ENCODE results near the gene EI24. TPM values are rescaled to one million over a fixed set of nuclear protein-coding genes. Genes with fewer than 3 reads are reported as not detected.

Gene EI24
- total and polyA plus RNA-seq, 2 experiments from 2014 or later, result 132 to 174 TPM

DNA sequence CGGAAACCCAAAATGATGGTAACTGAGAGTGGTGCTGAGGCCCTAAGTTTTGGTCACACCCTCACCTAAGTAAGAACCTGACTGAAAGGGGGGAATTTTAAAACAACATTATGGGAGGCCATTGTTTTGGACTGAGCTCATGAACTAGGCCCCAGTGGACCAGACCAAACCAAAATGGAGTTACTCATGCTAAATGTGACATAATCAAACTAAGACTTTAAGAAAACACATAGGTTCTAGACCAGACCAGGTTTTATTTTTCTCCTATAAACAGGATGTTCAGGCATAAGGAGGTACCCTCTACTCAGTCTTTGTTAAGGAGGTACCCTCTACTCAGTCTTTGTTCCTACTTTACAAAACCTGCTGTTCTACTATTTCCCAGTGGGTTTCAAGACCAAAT lies 7.4 kb upstream of the EI24 start:
- no peak overlapping the region for H3K4me3 ChIP-seq
- peaks cover 11% of the 10 kb centered on the region for H3K9me2 ChIP-seq (ENCODE audit: insufficient read depth)
- H3K27me3 ChIP-seq (ENCODE audit: insufficient read depth), result no peaks in the 10 kb centered on the region
- no peaks in the 10 kb centered on the region; the same call in 1 of the 2 replicates for H3K36me3 ChIP-seq (ENCODE audit: insufficient read depth)
- peaks cover 14% of the 10 kb centered on the region for H3K9me3 Mint-ChIP-seq
- H3K27me3 Mint-ChIP-seq (ENCODE audit: insufficient read depth, low read depth, poor library complexity), result no peaks in the 10 kb centered on the region
- no peaks in the 10 kb centered on the region for H4K20me1 ChIP-seq (replicated peaks; ENCODE audit: insufficient read depth)
- no peak for ATAC-seq
- H3K27ac Mint-ChIP-seq, result no peak overlapping the region
- H3K4me1 ChIP-seq (ENCODE audit: insufficient read depth), result no peaks in the 10 kb centered on the region
- H3F3A ChIP-seq (replicated peaks; ENCODE audit: low read depth), result no peaks in the 10 kb centered on the region
- no peak overlapping the region for H3K4me2 ChIP-seq
- no peaks in the 10 kb centered on the region for H3K4me1 Mint-ChIP-seq
- TF ChIP-seq JUNB (IDR thresholded peaks at IDR 0.05; ENCODE audit: unreplicated experiment) (no peak), STAT1 (IDR thresholded peaks at IDR 0.05; ENCODE audit: unreplicated experiment) (no peak), POLR2AphosphoS5 (IDR thresholded peaks at IDR 0.05; ENCODE audit: low read depth) (no peak), CREB1 (CRISPR knock-in tag; IDR thresholded peaks at IDR 0.05; ENCODE audit: low read depth) (no peak), EZH2 (IDR thresholded peaks at IDR 0.05; ENCODE audit: low read depth, unreplicated experiment) (no peak)
- TF ChIP-seq, protein P1, sequence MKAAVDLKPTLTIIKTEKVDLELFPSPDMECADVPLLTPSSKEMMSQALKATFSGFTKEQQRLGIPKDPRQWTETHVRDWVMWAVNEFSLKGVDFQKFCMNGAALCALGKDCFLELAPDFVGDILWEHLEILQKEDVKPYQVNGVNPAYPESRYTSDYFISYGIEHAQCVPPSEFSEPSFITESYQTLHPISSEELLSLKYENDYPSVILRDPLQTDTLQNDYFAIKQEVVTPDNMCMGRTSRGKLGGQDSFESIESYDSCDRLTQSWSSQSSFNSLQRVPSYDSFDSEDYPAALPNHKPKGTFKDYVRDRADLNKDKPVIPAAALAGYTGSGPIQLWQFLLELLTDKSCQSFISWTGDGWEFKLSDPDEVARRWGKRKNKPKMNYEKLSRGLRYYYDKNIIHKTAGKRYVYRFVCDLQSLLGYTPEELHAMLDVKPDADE (IDR thresholded peaks at IDR 0.05), result no peak
- TF ChIP-seq, protein P2, sequence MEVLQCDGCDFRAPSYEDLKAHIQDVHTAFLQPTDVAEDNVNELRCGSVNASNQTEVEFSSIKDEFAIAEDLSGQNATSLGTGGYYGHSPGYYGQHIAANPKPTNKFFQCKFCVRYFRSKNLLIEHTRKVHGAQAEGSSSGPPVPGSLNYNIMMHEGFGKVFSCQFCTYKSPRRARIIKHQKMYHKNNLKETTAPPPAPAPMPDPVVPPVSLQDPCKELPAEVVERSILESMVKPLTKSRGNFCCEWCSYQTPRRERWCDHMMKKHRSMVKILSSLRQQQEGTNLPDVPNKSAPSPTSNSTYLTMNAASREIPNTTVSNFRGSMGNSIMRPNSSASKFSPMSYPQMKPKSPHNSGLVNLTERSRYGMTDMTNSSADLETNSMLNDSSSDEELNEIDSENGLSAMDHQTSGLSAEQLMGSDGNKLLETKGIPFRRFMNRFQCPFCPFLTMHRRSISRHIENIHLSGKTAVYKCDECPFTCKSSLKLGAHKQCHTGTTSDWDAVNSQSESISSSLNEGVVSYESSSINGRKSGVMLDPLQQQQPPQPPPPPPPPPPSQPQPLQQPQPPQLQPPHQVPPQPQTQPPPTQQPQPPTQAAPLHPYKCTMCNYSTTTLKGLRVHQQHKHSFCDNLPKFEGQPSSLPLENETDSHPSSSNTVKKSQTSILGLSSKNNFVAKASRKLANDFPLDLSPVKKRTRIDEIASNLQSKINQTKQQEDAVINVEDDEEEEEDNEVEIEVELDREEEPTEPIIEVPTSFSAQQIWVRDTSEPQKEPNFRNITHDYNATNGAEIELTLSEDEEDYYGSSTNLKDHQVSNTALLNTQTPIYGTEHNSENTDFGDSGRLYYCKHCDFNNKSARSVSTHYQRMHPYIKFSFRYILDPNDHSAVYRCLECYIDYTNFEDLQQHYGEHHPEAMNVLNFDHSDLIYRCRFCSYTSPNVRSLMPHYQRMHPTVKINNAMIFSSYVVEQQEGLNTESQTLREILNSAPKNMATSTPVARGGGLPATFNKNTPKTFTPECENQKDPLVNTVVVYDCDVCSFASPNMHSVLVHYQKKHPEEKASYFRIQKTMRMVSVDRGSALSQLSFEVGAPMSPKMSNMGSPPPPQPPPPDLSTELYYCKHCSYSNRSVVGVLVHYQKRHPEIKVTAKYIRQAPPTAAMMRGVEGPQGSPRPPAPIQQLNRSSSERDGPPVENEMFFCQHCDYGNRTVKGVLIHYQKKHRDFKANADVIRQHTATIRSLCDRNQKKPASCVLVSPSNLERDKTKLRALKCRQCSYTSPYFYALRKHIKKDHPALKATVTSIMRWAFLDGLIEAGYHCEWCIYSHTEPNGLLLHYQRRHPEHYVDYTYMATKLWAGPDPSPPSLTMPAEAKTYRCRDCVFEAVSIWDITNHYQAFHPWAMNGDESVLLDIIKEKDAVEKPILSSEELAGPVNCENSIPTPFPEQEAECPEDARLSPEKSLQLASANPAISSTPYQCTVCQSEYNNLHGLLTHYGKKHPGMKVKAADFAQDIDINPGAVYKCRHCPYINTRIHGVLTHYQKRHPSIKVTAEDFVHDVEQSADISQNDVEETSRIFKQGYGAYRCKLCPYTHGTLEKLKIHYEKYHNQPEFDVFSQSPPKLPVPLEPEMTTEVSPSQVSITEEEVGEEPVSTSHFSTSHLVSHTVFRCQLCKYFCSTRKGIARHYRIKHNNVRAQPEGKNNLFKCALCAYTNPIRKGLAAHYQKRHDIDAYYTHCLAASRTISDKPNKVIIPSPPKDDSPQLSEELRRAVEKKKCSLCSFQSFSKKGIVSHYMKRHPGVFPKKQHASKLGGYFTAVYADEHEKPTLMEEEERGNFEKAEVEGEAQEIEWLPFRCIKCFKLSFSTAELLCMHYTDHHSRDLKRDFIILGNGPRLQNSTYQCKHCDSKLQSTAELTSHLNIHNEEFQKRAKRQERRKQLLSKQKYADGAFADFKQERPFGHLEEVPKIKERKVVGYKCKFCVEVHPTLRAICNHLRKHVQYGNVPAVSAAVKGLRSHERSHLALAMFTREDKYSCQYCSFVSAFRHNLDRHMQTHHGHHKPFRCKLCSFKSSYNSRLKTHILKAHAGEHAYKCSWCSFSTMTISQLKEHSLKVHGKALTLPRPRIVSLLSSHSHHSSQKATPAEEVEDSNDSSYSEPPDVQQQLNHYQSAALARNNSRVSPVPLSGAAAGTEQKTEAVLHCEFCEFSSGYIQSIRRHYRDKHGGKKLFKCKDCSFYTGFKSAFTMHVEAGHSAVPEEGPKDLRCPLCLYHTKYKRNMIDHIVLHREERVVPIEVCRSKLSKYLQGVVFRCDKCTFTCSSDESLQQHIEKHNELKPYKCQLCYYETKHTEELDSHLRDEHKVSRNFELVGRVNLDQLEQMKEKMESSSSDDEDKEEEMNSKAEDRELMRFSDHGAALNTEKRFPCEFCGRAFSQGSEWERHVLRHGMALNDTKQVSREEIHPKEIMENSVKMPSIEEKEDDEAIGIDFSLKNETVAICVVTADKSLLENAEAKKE (CRISPR knock-in tag; IDR thresholded peaks at IDR 0.05), result no peak
- TF ChIP-seq, protein P3, sequence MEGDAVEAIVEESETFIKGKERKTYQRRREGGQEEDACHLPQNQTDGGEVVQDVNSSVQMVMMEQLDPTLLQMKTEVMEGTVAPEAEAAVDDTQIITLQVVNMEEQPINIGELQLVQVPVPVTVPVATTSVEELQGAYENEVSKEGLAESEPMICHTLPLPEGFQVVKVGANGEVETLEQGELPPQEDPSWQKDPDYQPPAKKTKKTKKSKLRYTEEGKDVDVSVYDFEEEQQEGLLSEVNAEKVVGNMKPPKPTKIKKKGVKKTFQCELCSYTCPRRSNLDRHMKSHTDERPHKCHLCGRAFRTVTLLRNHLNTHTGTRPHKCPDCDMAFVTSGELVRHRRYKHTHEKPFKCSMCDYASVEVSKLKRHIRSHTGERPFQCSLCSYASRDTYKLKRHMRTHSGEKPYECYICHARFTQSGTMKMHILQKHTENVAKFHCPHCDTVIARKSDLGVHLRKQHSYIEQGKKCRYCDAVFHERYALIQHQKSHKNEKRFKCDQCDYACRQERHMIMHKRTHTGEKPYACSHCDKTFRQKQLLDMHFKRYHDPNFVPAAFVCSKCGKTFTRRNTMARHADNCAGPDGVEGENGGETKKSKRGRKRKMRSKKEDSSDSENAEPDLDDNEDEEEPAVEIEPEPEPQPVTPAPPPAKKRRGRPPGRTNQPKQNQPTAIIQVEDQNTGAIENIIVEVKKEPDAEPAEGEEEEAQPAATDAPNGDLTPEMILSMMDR (conservative IDR thresholded peaks at IDR 0.05; ENCODE audit: low read depth in 2 of 2), result no peak
- no peak overlapping the region for H3K27ac ChIP-seq (ENCODE audit: low read depth)
- no peak overlapping the region for H3K4me3 Mint-ChIP-seq
- H3K36me3 Mint-ChIP-seq (ENCODE audit: low read depth), result peaks cover 7% of the 10 kb centered on the region; the same call in 1 of the 3 replicates
- no peak overlapping the region for H2AFZ ChIP-seq
- DNase-seq (ENCODE audit: low spot score), result no peak
- no peaks in the 10 kb centered on the region for H3K79me2 ChIP-seq (replicated peaks; ENCODE audit: insufficient read depth)
